Peyer's patch (tissue), 4 donors: Measurements from ENCODE around the gene CLEC7A. TPM values are rescaled to one million over a fixed set of nuclear protein-coding genes. Genes with fewer than 3 reads are reported as not detected.
A peak's percentile ranks its signal among the peaks of the same experiment; 100 is the strongest.

ENCODE experiments used
- DNase-seq, 3 donors: peaks; one replicate each; pipeline ENCODE4 v3.0.0-alpha.2; 2017 to 2019
- H3K27ac ChIP-seq, 4 donors: fragments of 200-600 bp; sonication (generic); one replicate each; pipeline ENCODE4 v1.5.1; 2016 to 2019
- H3K27me3 ChIP-seq, 2 donors: fragments of 200-600 bp; sonication (generic); one replicate each; pipeline ENCODE4 v1.5.1; 2019
- H3K36me3 ChIP-seq, 3 donors: fragments of 200-600 bp; sonication (generic); one replicate each; pipeline ENCODE4 v1.5.1; 2016 to 2019
- H3K4me1 ChIP-seq, 4 donors: fragments of 200-600 bp; sonication (generic); one replicate each; pipeline ENCODE4 v1.5.1; 2016 to 2019
- H3K4me3 ChIP-seq, 4 donors: fragments of 200-600 bp; sonication (generic); 1 replicate in 3 of 4; 2 replicates in 1 of 4; pipeline ENCODE4 v1.5.1; 2016 to 2019; ENCODE audit warnings: mild to moderate bottlenecking in 1 of 4
- H3K9me3 ChIP-seq, 4 donors: fragments of 200-600 bp; sonication (generic); one replicate each; pipeline ENCODE4 v1.5.1; 2016 to 2019; ENCODE audit warnings: mild to moderate bottlenecking in 1 of 4
- POLR2A ChIP-seq, 2 donors: fragments of 450-650 bp; IDR thresholded peaks; one replicate each; pipeline ENCODE4 v1.5.1; 2017; ENCODE audit warnings: antibody characterized with exemption in 2 of 2, mild to moderate bottlenecking in 2 of 2, moderate library complexity in 2 of 2
- total RNA-seq, 4 donors: library from RNA; depleted of rRNA; stranded (reverse); fragments of >200 nt; gene quantifications; one replicate each; pipeline ENCODE4 v1.1.0, GENCODE V29; 2016
- TF ChIP-seq, protein P1 (sequence below), 6 experiments: fragments of 450-650 bp in 4 of 6; fragments of 200-600 bp in 2 of 6; sonication (generic) in 1 of 6; IDR thresholded peaks; one replicate each; pipeline ENCODE4 v1.5.1; 2017 to 2019; ENCODE audit warnings: antibody characterized with exemption in 6 of 6, mild to moderate bottlenecking in 3 of 6, moderate library complexity in 1 of 6

The CLEC7A gene
- total RNA-seq, 4 donors from 2014 or later = 1.7 to 6.6 (median 3.2) TPM

DNA sequence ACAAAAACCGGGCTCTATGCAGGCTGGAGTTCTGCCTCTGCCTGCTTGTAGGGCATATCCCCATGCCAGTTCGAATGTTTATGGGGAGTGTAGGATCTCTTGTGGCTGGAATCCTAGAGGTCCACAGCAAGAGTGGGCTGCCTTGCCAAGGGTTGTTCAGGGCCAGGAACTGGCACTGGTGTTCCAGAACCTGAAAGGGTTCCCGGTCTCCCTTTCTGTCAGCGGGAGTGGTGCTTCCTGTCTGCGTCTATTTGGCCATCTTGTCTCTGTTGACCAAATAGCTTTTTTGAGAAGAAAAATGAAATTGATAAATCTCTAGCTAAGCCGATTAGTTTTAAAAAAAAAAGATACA is 24.1 kb upstream of the CLEC7A start:
- Histone ChIP-seq H3K27ac (peak overlapping the region in 2 of 4 donors; percentile 44 to 64), H3K4me3 (peak overlapping the region in 3 of 4 donors; percentile 31 to 69 (median 60)), H3K36me3 (no peaks in the 10 kb centered on the region), H3K27me3 (no peaks in the 10 kb centered on the region), H3K4me1 (peaks cover 0 to 3% (median 0%) of the 10 kb centered on the region in 4 donors), H3K9me3 (no peaks in the 10 kb centered on the region)
- no peak for TF ChIP-seq POLR2A (IDR thresholded peaks at IDR 0.05)
- TF ChIP-seq, protein P1, sequence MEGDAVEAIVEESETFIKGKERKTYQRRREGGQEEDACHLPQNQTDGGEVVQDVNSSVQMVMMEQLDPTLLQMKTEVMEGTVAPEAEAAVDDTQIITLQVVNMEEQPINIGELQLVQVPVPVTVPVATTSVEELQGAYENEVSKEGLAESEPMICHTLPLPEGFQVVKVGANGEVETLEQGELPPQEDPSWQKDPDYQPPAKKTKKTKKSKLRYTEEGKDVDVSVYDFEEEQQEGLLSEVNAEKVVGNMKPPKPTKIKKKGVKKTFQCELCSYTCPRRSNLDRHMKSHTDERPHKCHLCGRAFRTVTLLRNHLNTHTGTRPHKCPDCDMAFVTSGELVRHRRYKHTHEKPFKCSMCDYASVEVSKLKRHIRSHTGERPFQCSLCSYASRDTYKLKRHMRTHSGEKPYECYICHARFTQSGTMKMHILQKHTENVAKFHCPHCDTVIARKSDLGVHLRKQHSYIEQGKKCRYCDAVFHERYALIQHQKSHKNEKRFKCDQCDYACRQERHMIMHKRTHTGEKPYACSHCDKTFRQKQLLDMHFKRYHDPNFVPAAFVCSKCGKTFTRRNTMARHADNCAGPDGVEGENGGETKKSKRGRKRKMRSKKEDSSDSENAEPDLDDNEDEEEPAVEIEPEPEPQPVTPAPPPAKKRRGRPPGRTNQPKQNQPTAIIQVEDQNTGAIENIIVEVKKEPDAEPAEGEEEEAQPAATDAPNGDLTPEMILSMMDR (IDR thresholded peaks at IDR 0.05) = no peak
- DNase-seq = no peak

DNA sequence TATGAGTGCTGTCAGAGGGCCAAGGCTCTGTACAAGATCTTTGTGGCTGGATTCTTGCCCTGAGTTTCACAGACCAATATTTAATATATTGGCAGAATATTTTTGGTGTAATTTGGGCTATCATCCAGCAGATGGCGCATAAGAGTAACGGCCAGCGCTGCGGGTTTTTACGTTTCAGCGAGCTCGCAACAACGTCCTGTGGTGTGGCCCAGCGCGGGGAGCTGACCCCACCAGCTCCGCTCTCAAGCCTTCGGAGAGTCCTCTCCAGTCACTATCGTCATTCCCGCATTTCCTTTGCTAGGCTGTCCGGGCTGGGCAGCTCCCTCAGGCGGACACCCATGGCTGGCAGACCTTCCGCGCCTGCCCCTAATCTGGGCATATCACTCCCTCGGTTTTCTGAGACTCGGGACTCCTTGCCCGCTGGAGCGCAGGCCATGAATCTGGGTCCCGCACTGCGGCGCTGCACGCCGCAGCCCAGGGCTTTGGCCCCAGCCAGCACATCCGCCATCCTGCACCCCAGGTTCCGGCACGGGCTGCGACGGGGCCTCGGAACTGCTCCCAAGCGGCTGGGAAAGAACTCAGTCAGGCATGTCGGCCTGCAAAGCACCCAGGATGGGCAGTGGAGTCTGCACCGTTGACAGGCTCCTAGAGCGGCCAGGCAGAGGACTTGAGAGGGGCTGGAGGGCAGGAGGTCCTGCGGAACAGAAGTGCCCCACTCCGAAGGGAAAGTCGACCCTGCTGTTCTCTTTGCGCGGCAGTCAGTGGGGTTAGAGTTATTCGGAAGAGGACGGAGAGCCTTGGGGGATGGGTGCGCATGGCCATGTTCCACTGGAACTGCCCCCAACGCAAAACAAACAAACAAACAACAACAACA is 23.5 kb upstream of the CLEC7A start:
- Histone ChIP-seq H3K4me3 (peak overlapping the region; percentile 31 to 69 (median 58)), H3K36me3 (no peaks in the 10 kb centered on the region)
- TF ChIP-seq, protein P1 (IDR thresholded peaks at IDR 0.05) = peak; percentile 46 to 90 (median 80)
- TF ChIP-seq POLR2A (IDR thresholded peaks at IDR 0.05) = no peak

DNA sequence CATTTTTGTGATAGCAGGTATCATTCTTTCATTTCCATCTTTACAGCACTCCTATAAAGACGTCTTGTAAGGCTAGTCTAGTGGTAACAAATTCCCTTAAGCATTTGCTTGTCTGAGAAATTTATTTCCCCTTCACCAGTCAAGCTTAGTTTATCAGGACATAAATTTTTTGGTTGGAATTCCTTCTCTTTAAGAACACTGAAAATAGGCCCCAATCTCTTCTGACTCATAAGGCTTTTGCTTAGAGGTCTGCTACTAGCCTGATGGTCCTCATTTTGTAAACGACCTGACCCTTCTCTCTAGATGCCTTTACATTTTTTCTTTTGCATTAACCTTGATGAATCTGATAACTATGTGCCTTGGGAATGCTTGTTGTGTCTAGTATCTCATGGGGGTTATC is 21.6 kb upstream of the CLEC7A start:
- Histone ChIP-seq H3K4me3 (no peak overlapping the region), H3K9me3 (no peaks in the 10 kb centered on the region), H3K27me3 (no peaks in the 10 kb centered on the region), H3K27ac (no peak overlapping the region), H3K4me1 (peaks cover 0 to 3% (median 0%) of the 10 kb centered on the region in 4 donors), H3K36me3 (no peaks in the 10 kb centered on the region)
- TF ChIP-seq, protein P1 (IDR thresholded peaks at IDR 0.05) = no peak
- TF ChIP-seq POLR2A (IDR thresholded peaks at IDR 0.05) = no peak
- DNase-seq = no peak

More for the DNA sequence above, 23.5 kb upstream of the CLEC7A start:
- Histone ChIP-seq H3K27ac (peak overlapping the region in 3 of 4 donors; percentile 43 to 64 (median 44)), H3K9me3 (no peaks in the 10 kb centered on the region), H3K4me1 (peaks cover 0 to 3% (median 0%) of the 10 kb centered on the region in 4 donors), H3K27me3 (no peaks in the 10 kb centered on the region)
- DNase-seq = peak; percentile 22 to 77 (median 75)

DNA sequence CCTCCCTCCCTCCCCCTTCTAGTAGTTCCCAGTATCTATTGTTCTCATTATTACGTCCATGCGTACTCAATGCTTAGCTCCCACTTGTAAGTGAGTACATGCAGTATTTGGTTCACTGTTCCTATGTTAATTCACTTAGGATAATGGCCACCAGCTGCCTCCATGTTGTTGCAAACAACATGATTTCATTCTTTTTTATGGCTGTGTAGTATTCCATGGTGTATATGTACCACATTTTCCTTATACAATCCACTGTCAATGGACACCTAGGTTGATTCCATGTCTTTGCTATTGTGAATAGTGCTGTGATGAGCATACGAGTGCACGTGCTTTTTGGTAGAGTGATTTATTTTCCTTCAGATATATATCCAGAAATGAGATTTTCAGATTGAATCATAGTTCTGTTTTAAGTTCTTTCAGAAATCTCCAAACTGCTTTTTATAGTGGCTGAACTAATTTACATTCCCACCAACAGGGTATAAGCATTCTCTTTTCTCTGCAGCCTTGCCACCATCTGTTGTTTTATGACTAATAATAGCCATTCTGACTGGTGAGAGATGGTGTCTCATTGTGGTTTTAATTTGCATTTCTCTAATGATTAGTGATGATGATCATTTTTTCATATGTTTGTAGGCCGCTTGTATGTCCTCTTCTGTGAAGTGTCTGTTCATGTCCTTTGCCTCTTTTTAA is 17.9 kb upstream of the CLEC7A start:
- H3K36me3 ChIP-seq = no peaks in the 10 kb centered on the region

DNA sequence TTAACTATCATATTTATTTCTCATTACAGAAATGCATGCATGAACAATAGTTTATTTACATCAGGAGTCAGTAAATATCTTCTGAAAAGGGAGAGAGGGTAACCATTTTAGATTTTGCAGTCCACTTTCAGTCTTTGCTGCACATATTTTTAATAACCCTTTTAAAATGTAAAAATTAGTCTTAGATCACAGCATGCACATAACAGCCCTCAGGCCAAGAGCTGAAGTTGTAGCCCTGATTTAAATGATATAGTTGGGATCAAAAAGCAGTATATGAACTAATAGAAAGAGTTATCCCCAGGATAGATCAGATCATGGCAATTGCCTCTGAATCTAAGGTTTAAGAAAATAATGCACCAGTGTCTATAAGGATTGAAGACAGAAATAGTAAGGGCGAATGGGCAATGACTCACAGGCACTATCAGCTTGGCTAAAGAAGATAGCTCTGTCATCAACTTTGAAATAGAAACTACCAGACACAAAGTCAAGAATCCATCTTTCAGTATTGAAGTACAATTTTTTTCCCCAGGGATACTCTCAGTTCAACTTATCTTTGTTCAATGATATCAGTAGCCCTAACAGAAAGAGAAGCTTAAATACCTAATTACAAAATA is 13.1 kb upstream of the CLEC7A start:
- DNase-seq = no peak
- no peak for TF ChIP-seq POLR2A (IDR thresholded peaks at IDR 0.05)
- TF ChIP-seq, protein P1 (IDR thresholded peaks at IDR 0.05) = no peak

More for the DNA sequence above, 17.9 kb upstream of the CLEC7A start:
- Histone ChIP-seq H3K9me3 (no peaks in the 10 kb centered on the region), H3K4me3 (no peak overlapping the region), H3K27ac (no peak overlapping the region), H3K4me1 (no peaks in the 10 kb centered on the region), H3K27me3 (no peaks in the 10 kb centered on the region)
- DNase-seq = no peak
- no peak for TF ChIP-seq POLR2A (IDR thresholded peaks at IDR 0.05)
- TF ChIP-seq, protein P1 (IDR thresholded peaks at IDR 0.05) = no peak

More for the DNA sequence above, 13.1 kb upstream of the CLEC7A start:
- Histone ChIP-seq H3K9me3 (no peaks in the 10 kb centered on the region), H3K27me3 (no peaks in the 10 kb centered on the region), H3K4me1 (no peaks in the 10 kb centered on the region), H3K27ac (no peak overlapping the region), H3K4me3 (no peak overlapping the region), H3K36me3 (no peaks in the 10 kb centered on the region)
